Calu3 (cell line): ENCODE measurements around the gene MARVELD2. TPM values are rescaled to one million over a fixed set of nuclear protein-coding genes. Genes with fewer than 3 reads are reported as not detected.

Experiments
- Bru-seq: library from RNA; stranded (reverse); fragments of 400-500 nt; gene quantifications from one replicate; lab custom pipeline; 2021; lab: Mats Ljungman, UMichigan
- BruChase-seq, 2 experiments: library from RNA; stranded (reverse); fragments of 400-500 nt; gene quantifications; one replicate each; lab custom pipeline; 2021; lab: Mats Ljungman, UMichigan
- BruUV-seq: library from RNA; stranded (reverse); fragments of 400-500 nt; replicated peaks from 2 replicates; lab custom pipeline; 2021; lab: Mats Ljungman, UMichigan
- CTCF ChIA-PET: fragments of 300-600 bp; sonication (Branson Sonifier 250); formaldehyde crosslinking; loops from one replicate; lab custom pipeline; 2022; ENCODE audit warnings: antibody characterized with exemption; lab: Charles Lee
- DNase-seq: peaks from one replicate; pipeline ENCODE4 v3.0.0; 2022
- H3K27ac Mint-ChIP-seq: one replicate; pipeline ENCODE4 v1.8.0; 2022; ENCODE audit warnings: mixed read lengths; ENCODE audit not compliant: unreplicated experiment
- H3K27me3 Mint-ChIP-seq: one replicate; pipeline ENCODE4 v1.8.0; 2022; ENCODE audit warnings: mixed read lengths; ENCODE audit not compliant: unreplicated experiment
- H3K36me3 Mint-ChIP-seq: one replicate; pipeline ENCODE4 v1.8.0; 2022; ENCODE audit warnings: mild to moderate bottlenecking, moderate library complexity, mixed read lengths; ENCODE audit not compliant: insufficient read depth, unreplicated experiment
- H3K4me1 Mint-ChIP-seq: one replicate; pipeline ENCODE4 v1.8.0; 2022; ENCODE audit warnings: mild to moderate bottlenecking, low read depth, mixed read lengths; ENCODE audit not compliant: unreplicated experiment
- H3K4me3 Mint-ChIP-seq: one replicate; pipeline ENCODE4 v1.8.0; 2022; ENCODE audit warnings: mild to moderate bottlenecking, low read depth, moderate library complexity, mixed read lengths; ENCODE audit not compliant: unreplicated experiment
- H3K9me3 Mint-ChIP-seq: one replicate; pipeline ENCODE4 v1.8.0; 2022; ENCODE audit warnings: low read depth, mixed read lengths; ENCODE audit not compliant: unreplicated experiment
- intact Hi-C: fragments of 100-400 bp; cut with micrococcal nuclease; formaldehyde crosslinking; loops from one replicate; pipeline ENCODE4 v1.10.0; 2022; ENCODE audit not compliant: unreplicated experiment
- long read RNA-seq: library from polyadenylated mRNA; stranded (forward); transcript quantifications from one replicate; pipeline ENCODE4 v2.0.0, GENCODE V29; 2022
- total RNA-seq: library from RNA; stranded (reverse); gene quantifications from 2 replicates; pipeline ENCODE4 v1.2.3, GENCODE V29; 2022
- TF ChIP-seq, protein P1 (sequence below): fragments of 200-600 bp; IDR thresholded peaks from one replicate; pipeline ENCODE4 v1.8.0; 2022; ENCODE audit warnings: antibody characterized with exemption; ENCODE audit not compliant: unreplicated experiment

MARVELD2 gene, protein sequence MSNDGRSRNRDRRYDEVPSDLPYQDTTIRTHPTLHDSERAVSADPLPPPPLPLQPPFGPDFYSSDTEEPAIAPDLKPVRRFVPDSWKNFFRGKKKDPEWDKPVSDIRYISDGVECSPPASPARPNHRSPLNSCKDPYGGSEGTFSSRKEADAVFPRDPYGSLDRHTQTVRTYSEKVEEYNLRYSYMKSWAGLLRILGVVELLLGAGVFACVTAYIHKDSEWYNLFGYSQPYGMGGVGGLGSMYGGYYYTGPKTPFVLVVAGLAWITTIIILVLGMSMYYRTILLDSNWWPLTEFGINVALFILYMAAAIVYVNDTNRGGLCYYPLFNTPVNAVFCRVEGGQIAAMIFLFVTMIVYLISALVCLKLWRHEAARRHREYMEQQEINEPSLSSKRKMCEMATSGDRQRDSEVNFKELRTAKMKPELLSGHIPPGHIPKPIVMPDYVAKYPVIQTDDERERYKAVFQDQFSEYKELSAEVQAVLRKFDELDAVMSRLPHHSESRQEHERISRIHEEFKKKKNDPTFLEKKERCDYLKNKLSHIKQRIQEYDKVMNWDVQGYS
- total RNA-seq = 40.9 and 46.0 TPM in 2 replicates
- Bru-seq, nascent RNA = percentile 75 among the genes with signal in this experiment
- BruChase-seq, experiment 1, labeled RNA remaining after a 6-hour chase = percentile 89 among the genes with signal in this experiment
- BruChase-seq, experiment 2, labeled RNA remaining after a 2-hour chase = percentile 86 among the genes with signal in this experiment
- long read RNA-seq, partial matches to known transcripts = 8 of 29 reads
- long read RNA-seq, other reads (novel, unspliced or antisense) = 17 of 29 reads

DNA sequence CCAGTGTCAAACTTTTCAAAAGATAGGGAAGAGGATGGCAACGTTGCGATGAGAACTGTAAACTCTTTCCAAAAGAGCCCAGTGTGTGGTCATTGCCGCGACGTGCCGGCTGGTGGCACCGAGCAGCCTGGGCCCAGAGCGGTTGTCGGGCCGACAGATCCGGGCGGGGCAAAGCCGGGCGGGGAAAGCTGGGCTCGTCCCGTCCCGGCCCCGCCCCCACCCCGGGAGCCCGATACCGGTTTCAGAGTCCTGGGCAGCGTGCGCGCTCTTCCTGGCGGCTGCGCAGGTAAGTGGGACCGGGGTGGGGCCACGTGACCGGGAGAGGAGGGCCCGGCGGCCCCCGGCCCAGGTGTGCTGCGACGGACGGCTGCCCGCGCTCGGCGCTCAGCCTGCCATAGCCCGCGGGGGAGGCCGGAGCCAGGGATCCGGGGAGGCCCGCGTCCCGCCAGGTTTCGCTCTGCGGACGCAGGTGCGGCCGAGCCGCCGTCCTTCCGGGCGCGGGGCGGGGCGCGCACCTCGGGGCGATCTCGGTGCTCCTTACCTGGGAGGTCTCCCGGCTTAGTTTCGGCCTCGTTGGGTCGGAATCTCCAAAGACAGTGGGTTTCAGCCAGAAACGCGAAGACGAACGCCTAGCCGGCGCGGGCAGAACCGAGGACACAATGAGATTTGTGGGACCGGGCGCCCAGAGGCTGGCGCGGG, at the start of gene MARVELD2:
Gene MARVELD2 (plus strand): TSS at position 232 of the 699 bp plus-strand sequence. CDS start 4,270 bp downstream, outside the sequence.
- H3K9me3 Mint-ChIP-seq = no peaks in the 10 kb centered on the region
- peak within 1 kb of the TSS; percentile 87 for H3K27ac Mint-ChIP-seq
- DNase-seq = peak; percentile 93
- peaks cover 38% of the 10 kb centered on the region for H3K36me3 Mint-ChIP-seq
- no TSS peak for BruUV-seq
- TF ChIP-seq, protein P1, sequence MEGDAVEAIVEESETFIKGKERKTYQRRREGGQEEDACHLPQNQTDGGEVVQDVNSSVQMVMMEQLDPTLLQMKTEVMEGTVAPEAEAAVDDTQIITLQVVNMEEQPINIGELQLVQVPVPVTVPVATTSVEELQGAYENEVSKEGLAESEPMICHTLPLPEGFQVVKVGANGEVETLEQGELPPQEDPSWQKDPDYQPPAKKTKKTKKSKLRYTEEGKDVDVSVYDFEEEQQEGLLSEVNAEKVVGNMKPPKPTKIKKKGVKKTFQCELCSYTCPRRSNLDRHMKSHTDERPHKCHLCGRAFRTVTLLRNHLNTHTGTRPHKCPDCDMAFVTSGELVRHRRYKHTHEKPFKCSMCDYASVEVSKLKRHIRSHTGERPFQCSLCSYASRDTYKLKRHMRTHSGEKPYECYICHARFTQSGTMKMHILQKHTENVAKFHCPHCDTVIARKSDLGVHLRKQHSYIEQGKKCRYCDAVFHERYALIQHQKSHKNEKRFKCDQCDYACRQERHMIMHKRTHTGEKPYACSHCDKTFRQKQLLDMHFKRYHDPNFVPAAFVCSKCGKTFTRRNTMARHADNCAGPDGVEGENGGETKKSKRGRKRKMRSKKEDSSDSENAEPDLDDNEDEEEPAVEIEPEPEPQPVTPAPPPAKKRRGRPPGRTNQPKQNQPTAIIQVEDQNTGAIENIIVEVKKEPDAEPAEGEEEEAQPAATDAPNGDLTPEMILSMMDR = no peak
- intact Hi-C loops = loop anchor here (2.0 kb wide), 1 partner anchor 76 kb away; no protein-coding TSS in a partner anchor
- H3K27me3 Mint-ChIP-seq = no peaks in the 10 kb centered on the region
- H3K4me3 Mint-ChIP-seq = peak within 1 kb of the TSS; percentile 83
- H3K4me1 Mint-ChIP-seq = peaks cover 32% of the 10 kb centered on the region
- CTCF ChIA-PET = interaction anchor here (0.6 to 1.5 kb wide), 3 partner anchors 14 to 103 kb away, joined by 3 to 4 read pairs (median 3); no protein-coding TSS in a partner anchor

DNA sequence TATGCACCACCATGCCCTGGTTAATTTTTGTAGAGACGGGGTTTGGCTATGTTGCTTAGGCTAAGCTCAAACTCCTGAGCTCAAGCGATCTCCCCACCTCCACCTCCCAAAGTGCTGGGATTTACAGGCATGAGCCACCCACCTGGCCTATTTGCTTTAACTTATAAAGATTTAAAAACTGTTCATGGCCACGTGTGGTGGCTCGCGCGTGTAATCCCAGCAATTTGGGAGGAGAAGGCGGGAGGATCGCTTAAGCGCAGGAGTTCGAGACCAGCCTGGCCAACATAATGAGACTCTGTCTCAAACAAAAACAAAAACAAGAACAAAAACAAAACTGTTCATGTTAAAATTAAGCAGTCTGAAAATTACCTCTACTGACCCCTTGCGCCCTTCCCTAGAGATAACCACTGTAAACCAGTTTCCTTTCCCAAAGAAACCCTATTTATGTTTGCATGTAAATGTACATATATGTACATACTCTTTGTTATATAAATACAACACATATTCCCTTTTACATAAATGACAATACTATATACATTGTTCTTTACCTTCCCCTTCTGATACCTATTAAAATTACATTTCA, 47.1 kb upstream of the MARVELD2 start:
- intact Hi-C loops = no loop called here
- no peak for DNase-seq
- H3K4me3 Mint-ChIP-seq = peak overlapping the region; percentile 84
- H3K4me1 Mint-ChIP-seq = peaks cover 16% of the 10 kb centered on the region
- peaks cover 76% of the 10 kb centered on the region for H3K36me3 Mint-ChIP-seq
- TF ChIP-seq, protein P1 = no peak
- BruUV-seq = no TSS peak
- H3K27ac Mint-ChIP-seq = peak overlapping the region; percentile 96
- CTCF ChIA-PET = interaction anchor here (0.5 kb wide), 1 partner anchor 140 kb away, joined by 3 read pairs; no protein-coding TSS in a partner anchor
- H3K27me3 Mint-ChIP-seq = no peaks in the 10 kb centered on the region
- no peaks in the 10 kb centered on the region for H3K9me3 Mint-ChIP-seq

DNA sequence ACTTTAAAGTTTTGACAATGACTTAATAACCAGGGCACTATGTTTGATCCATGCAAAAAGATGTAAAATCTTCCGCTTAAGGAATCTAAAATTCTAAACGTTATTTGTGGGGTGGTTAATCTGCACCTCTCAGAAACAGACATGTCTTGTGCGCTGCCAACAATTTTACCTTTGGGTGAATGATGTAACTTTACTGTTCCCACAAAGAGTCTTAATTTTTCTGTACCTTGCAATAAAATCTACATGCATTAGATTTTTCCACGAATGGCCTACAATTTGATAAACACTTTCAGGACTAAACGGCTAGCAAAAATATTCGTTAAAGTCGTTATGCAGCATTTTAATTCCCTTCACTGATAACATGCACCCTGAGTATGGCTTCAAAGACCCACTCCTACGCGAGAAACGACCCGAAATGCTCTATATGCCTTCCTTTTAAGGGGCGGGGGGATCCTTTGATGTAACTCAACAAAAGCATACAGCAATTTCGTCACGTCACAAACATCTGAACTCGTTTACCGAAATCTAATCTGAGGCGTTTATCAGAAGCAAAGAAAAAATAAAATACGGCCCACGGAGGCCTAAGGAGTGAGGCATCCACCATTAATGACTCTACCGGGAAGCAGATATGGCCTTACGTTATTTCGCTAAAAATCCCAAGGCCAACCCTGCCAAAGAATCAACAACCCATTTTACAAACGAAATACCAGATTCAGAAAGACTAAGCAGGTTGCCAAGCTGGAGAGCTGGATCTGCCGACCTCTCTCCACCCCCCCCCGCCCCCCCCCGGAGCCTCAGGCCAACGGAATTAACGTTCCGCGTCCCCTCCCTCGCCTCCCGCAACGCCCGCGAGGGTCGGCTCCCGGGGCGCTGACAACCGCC, 46.2 kb upstream of the MARVELD2 start:
- TSS peak; percentile 71 for BruUV-seq
- peak; percentile 5 for DNase-seq
- H3K27ac Mint-ChIP-seq = peak overlapping the region; percentile 96
- H3K4me1 Mint-ChIP-seq = peaks cover 16% of the 10 kb centered on the region
- intact Hi-C loops = no loop called here
- no peaks in the 10 kb centered on the region for H3K9me3 Mint-ChIP-seq
- H3K4me3 Mint-ChIP-seq = peak overlapping the region; percentile 84
- no peaks in the 10 kb centered on the region for H3K27me3 Mint-ChIP-seq
- TF ChIP-seq, protein P1 = no peak
- CTCF ChIA-PET = no interaction called here
- peaks cover 68% of the 10 kb centered on the region for H3K36me3 Mint-ChIP-seq
